Activated T-cell treated with anti-CD3 and anti-CD28 coated beads, Interleukin-2, amount 50 U/mL, for 4 hours (primary cell): ENCODE results near the gene EBI3. TPM values are rescaled to one million over a fixed set of nuclear protein-coding genes. Genes with fewer than 3 reads are reported as not detected.
"Not testable (repeated sequence)": the region's sequence is repeated elsewhere in the genome, so short reads cannot be mapped to it uniquely, and the experiment has no call there.

Experiments used
- ATAC-seq, 2 donors: fragments of 200-7000 bp; cut with Tn5 transposase; one replicate each; pipeline ENCODE4 v1.10.0; 2021
- DNase-seq: peaks from one replicate; pipeline ENCODE4 v3.0.0-alpha.2; 2020
- H3K27me3 Mint-ChIP-seq: one replicate; pipeline ENCODE4 v1.8.0; 2021; ENCODE audit warnings: low read depth, mixed read lengths
- H3K36me3 Mint-ChIP-seq: one replicate; pipeline ENCODE4 v1.8.0; 2022; ENCODE audit warnings: mixed read lengths; ENCODE audit not compliant: insufficient read depth
- H3K4me1 Mint-ChIP-seq: one replicate; pipeline ENCODE4 v1.8.0; 2021; ENCODE audit warnings: low read depth, mixed read lengths
- H3K4me3 Mint-ChIP-seq: one replicate; pipeline ENCODE4 v1.8.0; 2021; ENCODE audit warnings: mild to moderate bottlenecking, moderate library complexity, mixed read lengths
- H3K9me3 Mint-ChIP-seq: one replicate; pipeline ENCODE4 v1.8.0; 2021; ENCODE audit warnings: mixed read lengths
- total RNA-seq, 3 donors: library from RNA; stranded (reverse); gene quantifications; one replicate each; pipeline ENCODE4 v1.2.1, GENCODE V29; 2021

EBI3 gene
- total RNA-seq, 3 donors from 2014 or later = 6.3 to 26.2 (median 9.9) TPM

DNA sequence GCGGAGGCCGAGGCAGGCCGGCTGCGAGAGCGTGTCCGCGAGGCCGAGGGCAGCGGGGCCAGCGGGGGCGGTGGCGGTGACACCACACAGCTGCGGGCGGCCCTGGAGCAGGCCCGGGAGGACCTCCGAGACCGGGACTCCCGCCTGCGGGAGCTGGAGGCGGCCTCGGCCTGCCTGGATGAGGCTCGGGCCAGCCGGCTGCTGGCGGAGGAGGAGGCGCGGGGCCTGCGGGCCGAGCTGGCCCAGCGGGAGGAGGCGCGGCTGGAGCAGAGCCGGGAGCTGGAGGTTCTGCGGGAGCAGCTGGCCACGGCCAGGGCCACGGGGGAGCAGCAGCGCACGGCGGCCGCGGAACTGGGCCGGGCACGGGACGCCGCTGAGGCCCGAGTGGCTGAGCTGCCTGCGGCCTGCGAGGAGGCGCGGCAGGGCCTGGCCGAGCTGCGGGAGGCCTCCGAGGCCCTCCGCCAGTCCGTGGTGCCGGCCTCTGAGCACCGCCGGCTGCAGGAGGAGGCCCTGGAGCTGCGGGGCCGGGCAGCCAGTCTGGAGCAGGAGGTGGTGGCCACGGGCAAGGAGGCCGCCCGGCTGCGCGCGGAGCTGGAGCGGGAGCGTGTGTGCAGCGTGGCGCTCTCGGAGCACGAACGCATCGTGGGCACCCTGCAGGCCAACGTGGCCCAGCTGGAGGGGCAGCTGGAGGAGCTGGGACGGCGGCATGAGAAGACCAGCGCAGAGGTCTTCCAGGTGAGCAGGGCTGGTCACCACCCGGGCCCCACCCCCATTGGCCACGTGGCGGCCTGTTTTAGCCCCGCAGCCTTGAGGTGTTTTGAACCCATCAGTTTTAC lies 11.7 kb upstream of the EBI3 start:
- ATAC-seq = no peak
- no peak overlapping the region for H3K4me3 Mint-ChIP-seq
- H3K9me3 Mint-ChIP-seq = no peaks in the 10 kb centered on the region
- H3K36me3 Mint-ChIP-seq = no peaks in the 10 kb centered on the region
- no peak for DNase-seq
- H3K27me3 Mint-ChIP-seq = no peaks in the 10 kb centered on the region
- peaks cover 10% of the 10 kb centered on the region for H3K4me1 Mint-ChIP-seq

DNA sequence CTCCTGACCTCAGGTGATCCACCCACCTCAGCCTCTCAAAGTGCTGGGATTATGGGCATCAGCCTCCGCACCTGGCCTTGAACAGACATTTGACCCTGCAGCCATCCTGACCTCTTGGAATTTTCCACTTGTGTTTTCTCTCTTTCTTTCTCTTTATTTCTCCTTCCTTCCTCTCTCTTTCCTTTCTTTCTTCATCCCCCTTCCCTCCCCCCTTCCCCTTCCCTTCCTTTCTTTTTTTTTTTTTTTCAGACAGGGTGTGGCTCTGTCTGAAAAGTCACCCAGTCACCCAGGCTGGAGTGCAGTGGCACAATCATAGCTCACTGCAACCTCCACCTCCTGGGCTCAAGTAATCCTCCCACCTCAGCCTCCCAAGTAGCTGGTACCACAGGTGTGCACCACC lies 10.8 kb upstream of the EBI3 start:
- peaks cover 10% of the 10 kb centered on the region for H3K4me1 Mint-ChIP-seq
- H3K27me3 Mint-ChIP-seq, ATAC-seq, H3K36me3 Mint-ChIP-seq, H3K4me3 Mint-ChIP-seq, H3K9me3 Mint-ChIP-seq, DNase-seq: not testable (repeated sequence)

DNA sequence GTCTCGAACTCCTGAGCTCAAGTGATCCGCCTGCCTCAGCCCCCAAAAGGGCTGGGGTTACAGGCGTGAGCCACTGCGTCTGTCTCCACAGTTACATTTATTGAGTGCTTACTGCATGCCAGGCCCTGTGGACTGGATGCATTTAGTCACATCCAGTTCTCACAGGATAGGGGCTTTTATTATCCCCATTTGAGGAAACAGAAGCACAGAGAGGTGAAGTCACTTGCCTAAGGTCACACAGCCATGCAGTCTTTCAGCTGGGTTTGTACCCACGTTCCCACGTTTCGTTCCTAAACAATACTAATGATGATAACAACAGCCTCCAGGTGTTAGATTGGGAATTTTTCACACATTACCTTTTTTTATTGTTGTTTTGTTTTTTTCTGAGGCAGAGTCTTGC lies 9.1 kb upstream of the EBI3 start:
- H3K36me3 Mint-ChIP-seq = no peaks in the 10 kb centered on the region
- no peak for ATAC-seq

DNA sequence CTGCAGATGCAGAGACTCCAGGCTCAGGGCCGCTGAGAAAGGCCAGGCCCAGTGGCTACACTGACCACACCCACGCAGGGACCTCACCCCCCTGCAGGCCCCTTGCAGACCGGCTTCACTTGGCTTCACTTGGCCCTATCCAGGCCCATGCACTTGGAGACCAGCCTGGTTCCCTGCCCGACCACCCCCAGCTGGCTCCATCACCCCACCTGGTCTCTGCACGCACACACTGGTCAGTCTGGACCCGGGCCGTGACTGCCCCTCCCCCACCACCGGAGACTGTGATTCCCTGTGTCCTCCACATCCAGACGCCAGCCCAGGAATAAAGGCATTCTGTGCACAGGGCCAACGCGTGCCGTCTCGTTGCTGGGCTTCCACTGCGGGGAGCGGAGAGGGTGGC lies 4.9 kb upstream of the EBI3 start:
- Mint-ChIP-seq H3K4me3 (no peak overlapping the region), H3K9me3 (no peaks in the 10 kb centered on the region), H3K27me3 (peaks cover 4% of the 10 kb centered on the region), H3K4me1 (peaks cover 3% of the 10 kb centered on the region), H3K36me3 (no peaks in the 10 kb centered on the region)
- ATAC-seq (no peak), DNase-seq (no peak)

More for the DNA sequence above, 9.1 kb upstream of the EBI3 start:
- H3K4me1 Mint-ChIP-seq = no peaks in the 10 kb centered on the region
- H3K9me3 Mint-ChIP-seq = no peaks in the 10 kb centered on the region
- no peak for DNase-seq
- H3K4me3 Mint-ChIP-seq = no peak overlapping the region
- no peaks in the 10 kb centered on the region for H3K27me3 Mint-ChIP-seq

DNA sequence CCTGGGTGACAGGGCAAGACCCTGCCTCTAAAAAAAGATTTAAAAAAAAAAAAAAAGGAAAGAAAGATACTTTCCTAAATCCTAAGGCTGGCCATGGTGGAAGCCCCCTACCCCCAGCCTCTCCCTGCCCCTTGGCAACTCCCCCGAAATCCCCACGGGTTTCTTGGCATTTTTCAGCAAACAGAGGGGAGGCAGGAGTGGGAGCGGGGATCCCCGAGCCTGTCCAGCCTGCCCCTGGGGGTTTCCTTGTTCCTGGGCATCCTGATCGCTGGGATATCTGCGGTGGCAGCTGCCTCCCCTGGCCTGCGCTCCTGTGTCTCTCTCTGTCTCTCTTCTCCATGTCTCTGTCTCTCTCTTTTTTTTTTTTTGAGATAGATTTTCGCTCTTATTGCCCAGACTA lies 3.4 kb upstream of the EBI3 start:
- DNase-seq = no peak
- Mint-ChIP-seq H3K4me3 (no peak overlapping the region), H3K27me3 (peaks cover 5% of the 10 kb centered on the region), H3K36me3 (no peaks in the 10 kb centered on the region), H3K4me1 (peaks cover 7% of the 10 kb centered on the region), H3K9me3 (no peaks in the 10 kb centered on the region)
- ATAC-seq = no peak

DNA sequence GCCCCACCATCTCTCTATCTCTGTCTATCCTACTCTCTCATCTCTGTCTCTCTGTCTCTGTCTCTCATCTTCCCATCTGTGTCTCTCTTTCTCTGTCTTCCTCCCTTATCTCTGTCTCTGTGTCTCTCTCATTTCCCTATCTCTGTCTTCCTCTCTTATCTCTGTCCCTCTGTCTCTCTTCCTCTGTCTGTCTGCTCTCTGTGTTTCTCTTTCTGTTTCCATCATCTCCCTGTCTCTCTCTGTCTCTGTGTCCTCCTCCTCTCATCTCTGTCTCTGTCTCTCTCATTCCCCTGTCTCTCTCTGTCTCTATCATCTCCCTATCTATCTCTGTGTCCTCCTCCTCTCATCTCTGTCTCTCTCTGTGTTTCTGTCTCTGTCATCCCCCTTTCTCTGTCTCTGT lies 1.6 kb upstream of the EBI3 start:
- H3K4me1 Mint-ChIP-seq = peaks cover 7% of the 10 kb centered on the region
- no peaks in the 10 kb centered on the region for H3K36me3 Mint-ChIP-seq
- H3K9me3 Mint-ChIP-seq = no peaks in the 10 kb centered on the region
- H3K27me3 Mint-ChIP-seq = peaks cover 11% of the 10 kb centered on the region
- H3K4me3 Mint-ChIP-seq = no peak overlapping the region
- DNase-seq (no peak), ATAC-seq (no peak)

DNA sequence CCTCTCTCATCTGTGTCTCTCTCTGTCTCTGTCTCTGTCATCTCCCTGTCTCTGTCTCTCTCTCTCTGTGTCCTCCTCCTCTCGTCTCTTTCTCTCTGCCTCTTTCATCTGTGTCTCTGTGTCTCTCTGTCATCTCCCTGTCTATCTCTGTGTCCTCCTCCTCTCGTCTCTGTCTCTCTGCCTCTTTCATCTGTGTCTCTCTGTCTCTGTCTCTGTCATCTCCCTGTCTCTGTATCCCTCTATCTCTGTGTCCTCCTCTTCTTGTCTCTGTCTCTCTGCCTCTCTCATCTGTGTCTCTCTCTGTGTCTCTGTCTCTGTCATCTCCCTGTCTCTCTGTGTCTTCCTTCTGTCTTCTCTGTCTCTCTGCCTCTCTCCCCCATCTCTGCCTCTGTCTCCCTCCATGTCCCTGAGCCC lies 551 bp upstream of the EBI3 start:
- H3K4me1 Mint-ChIP-seq = peaks cover 7% of the 10 kb centered on the region
- no peak overlapping the region for H3K4me3 Mint-ChIP-seq
- H3K9me3 Mint-ChIP-seq = no peaks in the 10 kb centered on the region
- peaks cover 15% of the 10 kb centered on the region for H3K27me3 Mint-ChIP-seq
- no peak for DNase-seq
- H3K36me3 Mint-ChIP-seq = no peaks in the 10 kb centered on the region
- no peak for ATAC-seq

DNA sequence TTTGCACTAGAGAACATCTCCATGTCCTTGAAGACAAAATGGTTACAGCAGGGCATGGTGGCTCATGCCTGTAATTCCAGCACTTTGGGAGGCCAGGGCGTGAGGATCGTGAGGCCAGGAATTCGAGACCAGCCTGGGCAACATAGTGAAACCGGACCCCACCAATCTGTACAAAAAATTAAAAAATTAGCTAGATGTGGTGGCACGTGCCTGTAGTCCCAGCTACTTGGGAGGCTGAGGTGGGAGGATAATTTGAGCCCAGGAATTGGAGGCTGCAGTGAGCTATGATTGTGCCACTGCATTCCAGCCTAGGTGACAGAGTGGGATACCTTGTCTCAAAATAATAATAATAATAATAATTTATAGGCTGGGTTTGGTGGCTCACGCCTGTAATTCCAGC lies 914 bp downstream of the EBI3 start:
- H3K4me3 Mint-ChIP-seq, DNase-seq, ATAC-seq, H3K9me3 Mint-ChIP-seq, H3K36me3 Mint-ChIP-seq, H3K4me1 Mint-ChIP-seq: not testable (repeated sequence)
- peaks cover 15% of the 10 kb centered on the region for H3K27me3 Mint-ChIP-seq

DNA sequence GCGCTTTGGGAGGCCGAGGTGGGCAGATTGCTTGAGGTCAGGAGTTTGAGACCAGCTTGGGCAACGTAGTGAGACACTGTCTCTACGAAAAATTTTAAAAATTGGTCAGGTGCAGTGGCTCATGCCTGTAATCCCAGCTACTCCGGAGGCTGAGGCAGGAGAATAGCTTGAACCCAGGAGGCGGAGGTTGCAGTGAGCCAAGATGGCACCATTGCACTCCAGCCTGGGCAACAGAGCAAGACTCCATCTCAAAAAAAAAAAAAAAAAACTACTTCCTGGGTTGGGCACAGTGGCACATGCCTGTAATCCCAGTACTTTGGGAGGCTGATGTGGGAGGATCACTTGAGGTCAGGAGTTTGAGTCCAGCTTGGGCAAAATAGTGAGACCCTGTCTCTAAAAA lies 2.2 kb downstream of the EBI3 start:
- H3K4me1 Mint-ChIP-seq, H3K9me3 Mint-ChIP-seq, H3K36me3 Mint-ChIP-seq, DNase-seq, ATAC-seq, H3K4me3 Mint-ChIP-seq: not testable (repeated sequence)
- peaks cover 13% of the 10 kb centered on the region for H3K27me3 Mint-ChIP-seq

DNA sequence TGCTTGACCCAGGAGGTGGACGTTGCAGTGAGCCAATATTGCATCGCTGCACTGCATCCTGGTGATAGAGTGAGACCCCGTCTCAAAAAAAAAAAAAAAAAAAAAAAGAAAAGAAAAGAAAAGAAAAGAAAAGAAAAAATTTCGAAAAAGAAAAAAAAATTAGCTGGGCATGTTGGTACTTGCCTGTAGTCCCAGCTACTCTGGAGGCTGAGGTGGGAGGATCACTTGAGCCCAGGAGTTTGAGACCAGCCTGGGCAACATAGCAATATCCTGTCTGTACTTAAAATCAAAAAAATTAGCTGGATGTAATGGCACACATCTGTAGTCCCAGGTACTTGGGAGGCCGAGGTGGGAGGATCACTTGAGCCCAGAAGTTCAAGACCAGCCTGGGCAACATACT lies 2.8 kb downstream of the EBI3 start:
- H3K4me3 Mint-ChIP-seq, H3K9me3 Mint-ChIP-seq: not testable (repeated sequence)

DNA sequence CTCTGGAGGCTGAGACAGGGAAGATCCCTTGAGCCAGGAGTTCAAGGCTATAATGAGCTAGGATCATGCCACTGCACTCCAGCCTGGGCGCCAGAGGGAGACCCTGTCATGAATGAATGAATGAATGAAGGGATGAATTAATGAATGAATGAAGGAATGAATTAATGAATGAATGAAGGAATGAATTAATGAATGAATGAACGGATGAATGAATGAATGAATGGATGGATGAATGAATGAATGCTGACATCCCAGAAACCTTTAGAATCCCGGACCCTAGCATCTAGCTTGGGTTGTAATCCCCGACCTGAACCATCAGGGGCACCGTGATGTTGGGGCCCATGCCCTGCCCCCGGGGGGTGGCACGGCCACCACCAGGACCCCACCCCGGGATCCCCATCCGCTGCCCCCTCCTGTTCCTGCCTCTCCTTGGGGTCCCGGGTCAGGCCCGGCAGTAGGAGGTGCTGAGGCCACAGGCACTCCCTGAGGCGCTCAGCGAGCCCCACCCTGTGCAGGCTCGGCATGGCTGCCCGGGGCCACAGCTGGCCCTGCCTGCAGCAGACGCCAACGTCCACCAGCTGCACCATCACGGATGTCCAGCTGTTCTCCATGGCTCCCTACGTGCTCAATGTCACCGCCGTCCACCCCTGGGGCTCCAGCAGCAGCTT lies 3.4 kb downstream of the EBI3 start:
- no peak overlapping the region for H3K4me3 Mint-ChIP-seq
- no peaks in the 10 kb centered on the region for H3K36me3 Mint-ChIP-seq
- H3K9me3 Mint-ChIP-seq = no peaks in the 10 kb centered on the region
- H3K27me3 Mint-ChIP-seq = peaks cover 13% of the 10 kb centered on the region
- no peak for ATAC-seq
- peaks cover 7% of the 10 kb centered on the region for H3K4me1 Mint-ChIP-seq
- no peak for DNase-seq

More for the DNA sequence above, 2.8 kb downstream of the EBI3 start:
- not testable (repeated sequence) for ATAC-seq, H3K4me1 Mint-ChIP-seq, H3K36me3 Mint-ChIP-seq, DNase-seq
- peaks cover 13% of the 10 kb centered on the region for H3K27me3 Mint-ChIP-seq

DNA sequence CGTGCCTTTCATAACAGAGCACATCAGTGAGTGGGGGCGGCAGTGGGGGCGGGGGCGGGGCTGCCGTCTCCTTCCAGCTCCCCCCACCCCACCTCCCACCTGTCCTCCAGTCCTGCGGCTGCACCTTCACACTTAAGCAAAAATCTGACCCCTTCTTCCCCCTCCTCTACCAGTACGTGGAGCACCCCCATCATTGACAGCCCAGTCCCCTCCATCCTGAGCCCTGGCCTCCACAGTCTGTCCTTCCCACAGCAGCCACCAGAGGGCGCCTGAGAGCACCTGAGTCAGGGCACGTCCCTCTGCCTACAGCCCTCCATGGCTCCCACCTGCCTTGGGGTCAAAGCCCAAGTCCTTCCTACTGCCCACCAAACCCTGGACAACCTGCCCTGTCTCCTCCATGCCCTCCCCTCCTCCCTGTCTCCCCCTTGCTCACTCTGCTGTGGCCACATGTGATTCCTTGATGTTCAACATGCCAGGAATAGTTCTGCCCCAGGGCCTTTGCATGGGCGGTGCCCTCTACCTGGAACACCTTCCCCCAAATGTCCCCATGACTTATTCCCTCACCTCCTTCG lies 4.0 kb downstream of the EBI3 start:
- peaks cover 13% of the 10 kb centered on the region for H3K27me3 Mint-ChIP-seq
- H3K4me1 Mint-ChIP-seq = peaks cover 7% of the 10 kb centered on the region
- DNase-seq = peak; percentile 68
- H3K4me3 Mint-ChIP-seq = no peak overlapping the region
- peak; percentile 33 to 50 for ATAC-seq
- no peaks in the 10 kb centered on the region for H3K9me3 Mint-ChIP-seq
- H3K36me3 Mint-ChIP-seq = no peaks in the 10 kb centered on the region

DNA sequence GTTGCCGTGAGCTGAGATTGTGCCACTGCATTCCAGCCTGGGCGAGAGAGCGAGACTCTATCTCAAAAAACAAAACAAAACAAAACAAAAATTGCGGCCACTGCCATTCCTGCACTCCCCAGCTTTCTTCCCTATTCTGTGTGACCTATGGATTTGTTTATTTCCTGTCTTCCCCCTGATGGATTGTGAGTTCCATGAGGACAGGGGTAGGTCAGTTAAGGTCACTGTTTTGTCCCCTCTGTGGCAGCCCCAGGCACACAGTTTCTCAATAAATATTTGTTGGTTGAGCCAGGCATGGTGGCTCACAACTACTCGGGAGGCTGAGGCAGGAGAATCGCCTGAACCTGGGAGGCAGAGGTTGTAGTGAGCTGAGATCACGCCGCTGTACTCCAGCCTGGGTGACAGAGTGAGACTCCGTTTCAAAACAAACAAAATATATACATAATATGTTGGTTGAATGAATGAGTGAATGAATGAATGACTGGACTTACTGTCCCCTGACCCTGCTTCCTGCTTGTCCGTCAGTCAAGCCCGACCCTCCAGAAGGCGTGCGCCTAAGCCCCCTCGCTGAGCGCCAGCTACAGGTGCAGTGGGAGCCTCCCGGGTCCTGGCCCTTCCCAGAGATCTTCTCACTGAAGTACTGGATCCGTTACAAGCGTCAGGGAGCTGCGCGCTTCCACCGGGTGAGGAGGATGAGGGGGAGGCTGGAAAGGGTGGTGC lies 5.0 kb downstream of the EBI3 start:
- DNase-seq = no peak
- ATAC-seq = no peak
- H3K9me3 Mint-ChIP-seq = no peaks in the 10 kb centered on the region
- no peak overlapping the region for H3K4me3 Mint-ChIP-seq
- H3K27me3 Mint-ChIP-seq = peaks cover 13% of the 10 kb centered on the region
- peaks cover 6% of the 10 kb centered on the region for H3K4me1 Mint-ChIP-seq
- H3K36me3 Mint-ChIP-seq = no peaks in the 10 kb centered on the region

DNA sequence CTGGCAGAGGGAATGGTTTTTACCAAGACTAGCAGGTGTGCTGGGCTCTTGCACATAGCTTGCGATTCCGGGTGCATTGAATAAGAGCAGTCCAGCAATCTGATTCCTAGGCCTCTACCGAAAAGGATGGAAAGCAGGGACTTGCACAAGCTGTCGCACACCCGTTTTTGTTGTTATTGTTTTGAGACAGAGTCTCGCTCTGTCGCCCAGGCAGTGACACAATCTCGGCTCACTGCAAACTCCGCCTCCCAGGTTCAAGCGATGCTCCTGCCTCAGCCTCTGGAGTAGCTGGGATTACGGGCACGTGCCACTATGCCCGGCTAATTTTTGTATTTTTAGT lies 5.5 kb downstream of the EBI3 start:
- no peaks in the 10 kb centered on the region for H3K9me3 Mint-ChIP-seq
- H3K36me3 Mint-ChIP-seq = no peaks in the 10 kb centered on the region
- H3K4me3 Mint-ChIP-seq = no peak overlapping the region
- no peak for DNase-seq
- H3K4me1 Mint-ChIP-seq = peaks cover under 1% of the 10 kb centered on the region
- ATAC-seq = no peak
- peaks cover 10% of the 10 kb centered on the region for H3K27me3 Mint-ChIP-seq
